GM19324 (cell line): Measurements from ENCODE around the gene RNF187.
"Not testable (repeated sequence)": the region's sequence is repeated elsewhere in the genome, so short reads cannot be mapped to it uniquely, and the experiment has no call there.

ENCODE experiments used
- ATAC-seq: cut with Tn5 transposase; IDR thresholded peaks from one replicate; pipeline ENCODE4 v1.9.1; 2021; ENCODE audit warnings: mild to moderate bottlenecking, moderate library complexity; ENCODE audit not compliant: unreplicated experiment, low FRiP score

The RNF187 gene

DNA sequence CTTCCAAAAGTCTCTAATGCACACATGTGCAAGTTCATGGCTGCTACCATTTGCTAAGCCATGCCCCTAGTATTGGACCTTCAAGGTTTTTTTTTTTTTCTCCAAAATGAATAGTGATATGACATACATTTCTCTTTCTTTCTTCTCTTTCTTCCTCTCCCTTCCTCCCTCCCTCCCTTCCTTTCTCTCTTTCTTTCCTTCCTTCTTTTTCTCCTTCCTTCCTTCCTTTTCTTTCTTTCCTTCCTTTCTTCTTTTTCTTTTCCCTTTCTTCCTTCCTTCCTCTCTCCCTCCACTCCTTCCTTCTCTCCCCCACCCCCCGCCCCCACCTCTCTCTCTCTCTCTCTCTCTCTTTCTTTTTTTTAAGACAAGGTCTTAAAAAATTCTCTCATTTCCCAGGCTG, 3.4 kb upstream of the RNF187 start:
- ATAC-seq: no peak

DNA sequence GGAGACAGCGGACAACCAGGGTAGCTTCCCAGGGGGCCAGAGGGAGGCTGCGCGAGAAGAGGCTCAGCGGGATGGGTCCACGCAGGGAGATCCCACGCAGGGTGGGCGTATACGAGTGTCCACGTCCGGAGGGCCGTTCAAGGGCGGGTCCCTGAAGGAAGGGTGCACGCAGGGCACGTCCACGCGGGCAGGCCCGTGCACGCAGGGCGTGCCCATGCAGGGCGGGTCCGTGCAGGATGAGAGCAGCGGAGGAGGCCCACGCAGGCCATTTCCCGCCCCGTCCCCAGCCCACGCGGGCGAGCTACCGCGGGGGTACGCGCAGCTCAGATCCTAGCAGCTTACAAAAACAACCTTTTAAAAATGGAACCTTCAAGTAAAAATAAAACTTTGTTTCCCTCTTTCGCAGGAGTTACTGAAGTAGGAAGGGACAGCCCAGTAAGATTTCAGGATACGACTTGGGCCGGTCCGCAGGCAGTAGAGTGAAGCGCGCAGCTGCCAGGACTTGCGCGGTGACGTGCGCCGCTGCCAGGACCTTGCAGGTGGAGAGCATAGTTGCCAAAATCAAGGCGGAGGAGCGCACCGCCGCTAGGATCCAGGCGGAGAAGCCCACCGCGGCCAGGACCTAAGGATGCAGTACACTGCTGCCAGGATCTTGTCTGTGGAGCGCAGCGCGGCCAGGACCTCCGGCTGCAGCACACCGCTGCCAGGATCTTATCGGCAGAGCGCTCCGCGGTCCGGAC, 416 bp upstream of the RNF187 start:
- ATAC-seq: peak; percentile 68

DNA sequence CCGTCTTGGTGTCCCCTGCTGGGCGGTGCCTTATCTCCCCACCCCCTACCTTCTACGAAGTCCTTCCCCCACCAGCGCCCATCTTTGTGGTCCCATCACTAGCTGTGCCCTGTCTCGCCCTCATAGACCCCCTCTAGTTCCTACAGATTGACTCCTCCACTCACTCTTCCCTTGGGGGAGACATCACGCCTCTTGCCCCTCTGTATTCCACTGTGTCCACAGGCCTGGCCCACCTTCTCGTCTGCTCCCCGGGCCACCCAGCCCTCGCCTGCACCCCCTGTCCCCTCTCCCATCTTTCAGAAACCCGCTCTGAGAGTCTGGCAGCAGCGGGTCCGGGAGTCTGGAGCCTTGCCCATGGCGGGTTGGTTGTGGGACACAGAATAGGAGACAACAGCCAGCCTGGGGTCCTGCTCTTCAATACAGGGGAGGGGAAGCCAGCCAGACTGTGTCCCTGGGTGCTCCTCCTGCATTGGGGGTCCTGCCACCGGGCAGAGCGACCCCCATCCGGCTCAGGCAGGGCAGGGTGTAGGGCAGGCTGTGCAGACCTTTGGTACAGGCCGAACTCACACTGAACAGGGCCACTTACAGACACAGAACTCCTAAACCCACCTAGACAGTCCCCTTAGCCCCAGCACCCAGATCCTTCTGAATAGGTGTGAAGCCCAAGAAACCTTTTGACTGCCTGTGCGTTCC, 1.1 kb downstream of the RNF187 start:
- ATAC-seq: no peak

DNA sequence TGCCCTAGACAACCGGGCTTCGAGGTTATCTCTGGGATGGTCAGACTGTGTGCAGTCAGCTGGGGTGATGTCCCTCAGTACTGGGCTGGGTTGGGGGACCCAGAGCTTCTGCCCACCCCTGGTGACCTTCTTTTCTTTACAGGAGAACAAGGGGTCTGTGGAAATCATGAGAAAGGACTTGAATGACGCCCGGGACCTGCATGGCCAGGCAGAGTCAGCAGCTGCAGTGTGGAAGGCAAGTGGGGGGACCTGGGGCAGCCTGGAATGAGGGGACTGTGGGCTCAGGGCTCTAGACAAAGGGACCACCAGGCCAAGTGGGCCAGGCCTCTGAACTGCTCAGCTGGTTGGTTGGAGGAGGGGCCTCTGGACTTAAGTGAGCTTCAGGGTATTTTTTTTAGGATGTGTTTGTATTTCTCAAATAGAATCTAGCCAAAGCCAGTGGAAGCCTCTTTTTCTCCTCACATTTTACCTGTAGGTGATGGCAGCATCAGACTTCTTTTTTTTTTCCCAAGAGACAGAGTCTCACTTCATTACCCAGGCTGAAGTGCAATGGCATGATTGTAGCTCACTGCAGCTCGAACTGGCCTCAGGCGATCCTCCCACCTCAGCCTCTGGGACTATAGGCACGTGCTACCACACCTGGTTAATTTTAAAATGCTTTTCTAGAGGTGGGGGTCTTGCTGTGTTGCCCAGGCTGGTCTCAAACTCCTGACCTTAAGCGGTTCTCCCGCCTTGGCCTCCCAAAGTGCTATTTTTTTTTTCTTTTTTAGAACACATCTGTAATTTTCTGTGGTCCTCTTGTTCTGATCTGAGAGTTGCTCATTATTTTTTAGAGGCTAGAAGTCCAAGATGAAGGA, 1.9 kb downstream of the RNF187 start:
- no peak for ATAC-seq

DNA sequence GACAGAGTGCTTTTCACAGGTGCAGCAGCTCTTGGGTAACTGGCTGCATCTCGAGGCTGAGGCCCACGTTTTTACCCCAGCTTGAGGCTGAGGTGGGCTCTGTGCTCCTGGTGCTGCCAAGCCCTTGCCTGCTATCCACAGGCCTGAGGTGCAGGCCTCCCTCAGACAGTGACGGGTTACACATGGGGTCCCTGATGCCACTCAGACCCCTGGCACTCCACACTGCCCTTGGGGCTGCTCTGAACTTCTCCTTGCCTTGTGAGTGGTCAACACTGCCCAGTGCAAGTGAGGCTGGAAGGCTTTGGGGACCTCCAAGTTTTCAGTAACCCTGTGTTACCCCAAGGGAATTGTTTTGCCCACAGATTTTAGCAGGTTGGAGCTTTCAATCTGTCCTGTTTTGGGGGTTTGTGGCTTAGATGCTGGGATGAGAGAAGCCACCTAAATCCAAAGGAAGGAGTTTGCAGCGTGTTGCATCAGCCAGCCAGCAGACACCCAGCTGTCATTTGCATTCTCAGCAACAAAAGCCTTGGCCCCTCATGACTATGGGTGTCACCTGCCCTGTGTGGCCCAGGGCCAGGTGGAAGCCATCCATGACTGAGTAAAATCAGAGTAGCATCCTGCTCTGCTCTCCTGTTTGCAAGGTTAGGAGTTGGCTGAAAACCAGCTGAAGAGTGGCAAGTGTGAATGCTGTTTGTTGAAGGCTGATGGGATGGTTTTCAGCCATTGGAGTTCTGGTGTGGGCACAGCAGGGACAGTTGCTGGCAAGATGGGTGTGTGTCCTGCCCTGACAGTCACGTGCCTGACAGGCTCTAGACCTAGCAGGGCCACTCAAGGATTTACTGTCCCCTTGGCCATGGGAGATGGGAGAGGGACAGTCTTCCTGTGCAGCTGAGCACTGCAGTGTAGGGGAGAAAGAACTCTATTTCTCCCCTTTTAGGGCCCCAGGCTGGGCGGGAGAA, 3.2 kb downstream of the RNF187 start:
- ATAC-seq: no peak

DNA sequence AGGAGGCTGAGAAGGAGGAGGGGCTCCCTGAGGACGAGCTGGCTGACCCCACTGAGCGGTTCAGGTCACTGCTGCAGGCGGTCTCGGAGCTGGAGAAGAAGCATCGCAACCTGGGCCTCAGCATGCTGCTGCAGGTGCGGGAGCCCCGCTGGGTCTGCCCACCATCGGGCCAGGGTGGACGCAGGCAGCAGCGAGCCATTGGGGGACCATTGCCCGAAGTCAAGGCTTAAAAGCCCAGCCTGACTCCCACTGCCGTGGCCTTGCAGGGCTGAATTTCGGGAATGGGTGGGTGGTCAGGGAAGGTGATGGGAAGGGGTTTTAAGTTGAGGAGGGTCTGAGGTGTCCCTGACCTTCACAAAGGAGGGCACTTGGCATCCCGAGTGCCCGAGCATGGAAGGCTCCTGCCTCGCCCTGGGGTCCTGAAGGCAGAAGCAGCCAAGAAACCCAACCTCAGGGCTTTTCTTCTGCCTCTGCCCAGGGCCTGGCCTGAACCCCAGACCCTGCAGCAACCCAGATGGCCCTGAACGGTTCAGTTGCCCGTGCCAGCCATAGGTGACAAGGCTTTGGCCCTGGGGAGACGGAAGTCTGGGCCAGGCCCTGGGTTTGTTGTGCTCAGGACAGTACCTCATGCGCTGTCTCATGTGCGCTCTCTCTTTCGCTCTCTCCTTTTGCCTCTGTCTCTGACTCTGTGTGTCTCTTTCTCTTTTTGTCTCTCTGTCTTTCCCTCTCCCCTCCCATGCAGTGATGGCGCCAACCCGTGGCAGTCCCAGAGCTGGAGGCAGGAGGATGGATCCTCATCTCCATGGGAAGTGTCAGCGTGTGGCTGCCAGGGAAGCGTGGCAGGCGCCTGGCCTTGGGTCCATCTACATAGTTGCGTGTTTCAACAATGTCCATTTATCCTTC, 6.2 kb downstream of the RNF187 start:
- ATAC-seq: no peak

DNA sequence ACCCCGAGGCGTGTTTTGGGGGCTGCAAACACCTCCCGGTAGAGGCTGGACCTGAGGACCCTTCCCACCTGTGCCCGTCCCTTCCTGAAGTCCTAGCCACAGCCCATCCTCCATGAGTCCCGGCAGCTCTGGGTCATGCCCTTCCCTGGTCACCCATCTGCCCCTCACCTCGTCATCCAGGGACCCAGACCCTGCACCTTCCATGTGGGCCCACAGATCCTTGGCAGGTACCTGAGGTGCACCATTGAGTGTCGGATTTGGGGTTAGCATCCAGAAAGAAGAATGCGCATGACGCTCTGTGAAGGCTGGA, 6.8 kb downstream of the RNF187 start:
- ATAC-seq: no peak

DNA sequence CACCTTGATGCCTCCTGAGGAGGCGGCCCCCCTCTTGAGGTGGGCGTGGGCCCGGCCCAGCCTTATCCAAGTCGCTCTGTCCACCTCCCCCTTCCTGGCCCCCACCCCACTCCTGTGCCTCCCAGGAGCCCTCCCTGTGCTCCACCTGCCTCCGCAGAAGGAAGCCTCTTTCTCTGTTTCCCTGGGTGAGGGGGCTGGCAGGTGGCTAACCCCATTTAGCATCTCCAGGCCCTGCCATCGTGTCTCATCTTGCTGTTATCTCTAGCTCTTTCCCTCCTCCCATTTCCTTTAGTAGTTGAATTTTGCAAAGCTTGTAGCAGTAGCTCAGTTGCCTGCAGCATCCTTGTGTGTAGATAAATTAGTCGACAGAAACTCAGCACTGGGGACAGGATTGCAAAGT, 7.2 kb downstream of the RNF187 start:
- no peak for ATAC-seq

DNA sequence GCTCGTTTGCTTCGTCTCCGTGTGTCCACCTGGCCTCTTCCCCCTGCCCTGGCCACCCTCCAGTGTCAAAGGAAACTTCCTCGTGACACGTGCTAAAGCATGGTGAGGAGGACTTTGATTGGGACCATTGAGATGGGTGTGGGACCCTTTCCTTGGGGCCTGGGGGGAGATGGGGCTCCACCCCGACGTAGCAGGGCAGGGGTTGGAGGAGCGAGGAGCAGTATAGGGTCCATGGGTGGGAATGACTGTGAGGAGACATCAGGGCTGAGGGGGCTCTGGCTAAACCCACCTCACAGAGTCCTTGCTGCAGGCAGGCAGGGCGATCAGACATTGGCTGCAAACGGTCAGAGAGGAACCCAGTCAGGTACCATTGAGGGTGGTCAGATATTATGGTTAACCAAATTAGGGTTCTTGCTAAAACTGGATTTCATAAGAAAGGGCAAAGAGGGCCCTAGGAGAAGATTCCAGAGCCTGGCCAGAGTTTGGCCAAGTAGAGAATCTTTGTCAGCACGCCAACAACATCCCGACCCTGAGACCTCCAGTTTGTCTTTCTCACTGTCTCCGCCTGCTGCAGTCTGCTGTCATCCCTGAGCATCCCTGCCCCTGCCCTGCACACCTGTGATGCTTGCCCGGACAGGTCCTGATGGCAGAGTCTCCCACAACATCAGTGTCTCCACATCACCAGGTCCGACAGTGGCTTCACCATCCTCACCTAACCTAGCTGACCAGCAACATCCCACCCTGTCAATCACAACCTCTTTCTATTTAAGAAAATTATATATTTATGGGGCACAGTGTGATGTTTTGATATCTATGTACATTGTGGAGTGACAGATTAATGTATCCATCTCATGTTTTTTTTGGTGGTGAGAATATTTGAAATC, 8.0 kb downstream of the RNF187 start:
- ATAC-seq: no peak

DNA sequence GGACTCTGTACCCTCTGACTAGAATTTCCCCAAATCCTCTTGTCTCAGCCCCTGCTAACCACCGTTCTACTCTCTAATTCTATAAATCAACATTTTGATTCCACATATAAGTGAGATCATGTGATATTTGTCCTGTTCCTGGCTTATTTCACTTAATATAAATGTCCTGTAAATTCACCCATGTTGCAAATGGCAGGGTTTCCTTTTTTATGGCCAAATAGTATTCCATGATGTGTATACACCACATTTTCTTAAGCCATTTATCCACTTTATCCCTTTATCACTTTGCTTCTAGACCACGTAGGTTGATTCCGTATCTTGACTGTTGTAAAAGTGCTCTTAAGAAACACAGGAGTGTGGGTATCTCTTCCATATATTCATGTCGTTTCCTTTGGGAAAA, 8.9 kb downstream of the RNF187 start:
- ATAC-seq: no peak

DNA sequence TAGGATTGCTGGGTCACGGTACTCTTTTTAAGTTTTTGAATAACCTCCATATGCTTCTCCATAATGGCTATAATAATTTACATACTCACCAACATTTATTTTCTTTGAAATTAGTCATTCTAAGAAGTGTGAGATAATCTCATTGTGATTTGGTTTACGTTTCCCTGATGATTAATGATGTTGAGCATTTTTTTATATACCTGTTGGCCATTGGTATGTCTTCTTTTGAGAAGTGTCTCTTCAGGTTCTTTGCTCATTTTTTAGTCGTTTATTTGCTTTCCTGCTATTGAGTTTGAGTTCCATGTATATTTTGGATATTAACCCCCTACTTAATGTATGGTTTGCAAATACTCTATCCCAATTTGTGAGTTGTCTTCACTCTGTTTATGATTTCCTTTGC, 9.3 kb downstream of the RNF187 start:
- ATAC-seq: no peak

DNA sequence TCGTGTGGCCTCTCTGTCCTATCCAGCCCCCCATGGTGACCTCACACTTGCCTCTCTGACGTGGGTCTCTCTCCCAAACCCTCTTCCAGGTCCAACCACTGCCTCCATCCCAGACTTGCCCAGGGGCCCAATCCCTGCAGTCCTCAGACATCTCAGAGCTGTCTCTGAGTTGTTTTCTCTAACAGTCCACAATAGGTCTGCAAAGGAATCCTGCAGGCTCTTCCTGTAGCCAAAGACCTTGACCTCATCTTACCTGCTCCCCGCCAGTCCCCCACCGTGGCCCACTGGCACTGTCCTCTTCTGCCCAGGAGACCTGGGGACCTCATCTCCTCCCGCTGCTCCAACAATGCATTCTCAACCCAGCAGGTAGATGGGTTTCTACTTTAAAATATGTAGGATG, 10.0 kb downstream of the RNF187 start:
- ATAC-seq: no peak

DNA sequence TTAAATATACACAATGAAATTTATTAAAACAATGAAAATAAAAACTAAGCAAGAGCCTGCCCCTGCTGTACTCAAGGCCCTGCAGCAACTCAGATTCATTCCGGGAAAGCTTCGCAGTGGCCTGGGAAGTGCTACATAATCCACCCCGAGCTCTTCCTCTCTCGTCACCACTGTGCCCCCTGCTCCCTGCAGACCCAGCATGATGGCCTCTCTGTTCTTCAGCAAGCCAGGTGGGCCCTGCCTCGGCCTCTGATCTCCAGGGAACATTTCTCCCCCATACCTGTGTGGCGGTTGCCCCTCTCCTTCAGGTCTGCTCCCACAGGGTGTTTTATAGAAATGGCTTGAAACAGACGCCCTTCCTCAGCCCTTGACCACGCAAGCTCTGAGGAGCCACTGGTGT, 10.6 kb downstream of the RNF187 start:
- no peak for ATAC-seq

DNA sequence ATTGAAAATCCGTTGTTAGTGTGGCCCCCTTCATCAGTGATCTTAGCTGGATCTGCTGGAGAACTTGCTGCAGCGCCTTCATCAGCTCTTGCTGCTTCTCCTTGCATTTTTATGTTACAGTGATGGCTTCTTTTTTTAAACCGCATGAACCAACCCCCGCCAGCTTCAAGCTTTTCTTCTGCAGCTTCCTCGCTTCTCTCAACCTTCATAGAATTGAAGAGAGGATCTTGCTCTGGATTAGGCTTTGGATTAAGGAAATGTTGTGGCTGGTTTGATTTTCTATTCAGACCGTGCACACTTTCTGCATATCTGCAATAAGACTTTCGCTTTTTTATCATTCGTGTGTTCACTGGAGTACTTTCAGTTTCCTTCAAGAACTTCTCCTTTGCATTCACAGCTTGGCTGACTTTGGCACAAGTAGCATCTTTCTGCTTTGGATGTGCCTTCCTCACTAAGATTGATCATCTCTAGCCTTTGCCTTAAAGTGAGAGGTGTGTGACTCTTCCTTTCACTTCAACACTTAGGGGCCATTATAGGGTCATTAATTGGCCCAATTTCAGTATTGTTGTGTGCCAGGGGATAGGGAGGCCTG, 13.1 kb downstream of the RNF187 start:
- ATAC-seq: no peak

DNA sequence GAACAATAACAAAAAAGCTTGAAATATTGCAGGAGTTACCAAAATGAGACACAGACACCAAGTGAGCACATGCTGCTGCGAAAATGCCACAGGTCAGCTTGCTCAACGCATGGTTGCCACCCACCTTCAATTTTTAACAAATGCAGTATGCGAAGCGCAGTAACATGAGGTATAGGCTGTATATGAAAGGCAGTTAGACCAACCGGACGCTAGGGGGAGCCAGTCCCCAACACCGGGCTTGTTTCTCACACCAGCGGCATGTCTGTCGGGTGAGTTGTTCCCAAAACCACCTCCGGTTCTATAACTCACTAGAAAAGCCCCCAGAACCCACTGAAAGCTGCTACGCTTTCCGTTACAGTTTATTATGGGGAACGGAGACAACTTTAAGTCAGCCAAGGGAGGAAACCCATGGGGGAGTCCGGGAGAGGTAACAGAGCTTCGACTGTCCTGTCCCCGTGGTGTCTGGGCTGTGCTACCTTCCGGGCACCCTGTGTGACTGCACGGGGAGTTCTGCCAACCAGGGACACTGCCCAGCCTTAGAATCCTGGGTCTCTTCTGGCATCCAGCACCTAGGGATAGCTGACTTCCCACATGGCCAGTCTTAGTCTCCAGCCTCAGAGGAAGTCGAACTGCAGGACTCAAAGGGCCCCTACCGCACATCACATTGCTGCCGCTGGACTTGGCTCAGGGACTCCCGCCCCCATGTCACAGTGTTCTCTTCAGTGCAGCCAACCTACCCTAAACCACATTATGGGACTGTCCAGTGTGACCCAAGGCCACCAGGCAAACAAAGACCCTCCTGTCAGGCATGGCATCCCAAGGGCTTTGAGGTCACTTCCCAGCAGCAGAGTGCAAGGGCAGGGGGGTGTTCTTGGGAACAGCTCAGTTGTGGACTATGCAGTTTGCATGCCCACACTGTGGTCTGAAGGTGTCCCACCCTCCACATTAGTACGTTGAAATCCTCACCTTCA, 14.0 kb downstream of the RNF187 start:
- ATAC-seq: peak; percentile 87

DNA sequence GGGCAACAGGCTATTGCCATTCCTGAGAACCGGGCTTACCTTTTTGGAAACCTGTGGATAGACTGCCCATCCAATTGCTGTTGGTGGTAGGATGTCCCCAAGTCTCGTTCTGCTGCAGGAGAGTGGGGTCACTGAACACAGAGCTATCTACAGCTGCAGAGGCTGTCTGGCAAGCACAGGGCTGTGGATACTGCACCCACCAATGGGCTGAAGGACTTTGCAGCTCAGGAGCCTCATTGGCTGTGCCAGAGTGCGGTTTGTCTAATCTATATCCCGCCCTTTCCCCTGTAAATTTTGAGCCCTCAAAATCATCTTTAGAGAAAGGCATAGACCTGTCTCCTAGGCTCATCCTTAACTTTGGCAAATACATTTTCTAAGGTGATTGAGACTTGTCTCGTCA, 15.3 kb downstream of the RNF187 start:
- no peak for ATAC-seq

DNA sequence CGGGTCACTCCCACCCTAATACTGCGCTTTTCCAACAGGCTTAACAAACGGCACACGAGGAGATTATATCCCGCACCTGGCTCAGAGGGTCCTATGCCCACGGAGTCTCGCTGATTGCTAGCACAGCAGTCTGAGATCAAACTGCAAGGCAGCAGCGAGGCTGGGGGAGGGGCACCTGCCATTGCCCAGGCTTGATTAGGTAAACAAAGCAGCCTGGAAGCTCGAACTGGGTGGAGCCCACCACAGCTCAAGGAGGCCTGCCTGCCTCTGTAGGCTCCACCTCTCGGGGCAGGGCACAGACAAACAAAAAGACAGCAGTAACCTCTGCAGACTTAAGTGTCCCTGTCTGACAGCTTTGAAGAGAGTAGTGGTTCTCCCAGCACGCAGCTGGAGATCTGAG, 18.8 kb downstream of the RNF187 start:
- not testable (repeated sequence) for ATAC-seq
